Measurements from ENCODE around the gene ALOXE3.

ALOXE3 gene

DNA sequence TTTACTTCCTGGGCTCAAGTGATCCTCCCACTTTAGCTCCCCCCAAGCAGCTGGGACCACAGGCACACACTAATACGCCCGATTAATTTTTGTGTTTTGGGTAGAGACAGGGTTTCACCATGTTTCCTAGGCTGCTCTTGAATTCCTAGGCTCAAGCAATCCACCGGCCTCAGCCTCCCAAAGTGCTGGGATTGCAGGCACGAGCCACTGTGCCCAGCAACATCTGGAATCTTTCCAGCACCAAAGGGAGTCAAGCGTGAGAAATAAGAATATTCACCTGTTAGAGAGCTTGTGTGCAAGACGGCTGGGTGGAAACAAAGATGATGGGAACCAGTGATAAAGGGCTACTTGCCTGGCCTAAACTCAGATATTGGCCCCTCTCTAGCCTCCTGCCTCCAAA, 16.6 kb downstream of the ALOXE3 start:
- no peak overlapping the region for H3K4me2 ChIP-seq (ENCODE audit: low read length)
- H3K4me3 ChIP-seq (ENCODE audit: low read depth, low read length, poor library complexity, severe bottlenecking), result no peak overlapping the region
- H2AFZ ChIP-seq (ENCODE audit: low read length), result no peak overlapping the region
- no peaks in the 10 kb centered on the region for H3F3A ChIP-seq (ENCODE audit: insufficient read depth, low read length)
- H3K36me3 ChIP-seq (ENCODE audit: insufficient read depth, low read length), result no peaks in the 10 kb centered on the region
- no peak overlapping the region for H3K27ac ChIP-seq (ENCODE audit: low read depth, low read length, poor library complexity, severe bottlenecking)
- H3K4me1 ChIP-seq (ENCODE audit: insufficient read depth, low read length, severe bottlenecking), result no peaks in the 10 kb centered on the region
- no peak for TF ChIP-seq EZH2 (IDR thresholded peaks at IDR 0.05; ENCODE audit: borderline replicate concordance, low read length)
- TF ChIP-seq, protein P1, sequence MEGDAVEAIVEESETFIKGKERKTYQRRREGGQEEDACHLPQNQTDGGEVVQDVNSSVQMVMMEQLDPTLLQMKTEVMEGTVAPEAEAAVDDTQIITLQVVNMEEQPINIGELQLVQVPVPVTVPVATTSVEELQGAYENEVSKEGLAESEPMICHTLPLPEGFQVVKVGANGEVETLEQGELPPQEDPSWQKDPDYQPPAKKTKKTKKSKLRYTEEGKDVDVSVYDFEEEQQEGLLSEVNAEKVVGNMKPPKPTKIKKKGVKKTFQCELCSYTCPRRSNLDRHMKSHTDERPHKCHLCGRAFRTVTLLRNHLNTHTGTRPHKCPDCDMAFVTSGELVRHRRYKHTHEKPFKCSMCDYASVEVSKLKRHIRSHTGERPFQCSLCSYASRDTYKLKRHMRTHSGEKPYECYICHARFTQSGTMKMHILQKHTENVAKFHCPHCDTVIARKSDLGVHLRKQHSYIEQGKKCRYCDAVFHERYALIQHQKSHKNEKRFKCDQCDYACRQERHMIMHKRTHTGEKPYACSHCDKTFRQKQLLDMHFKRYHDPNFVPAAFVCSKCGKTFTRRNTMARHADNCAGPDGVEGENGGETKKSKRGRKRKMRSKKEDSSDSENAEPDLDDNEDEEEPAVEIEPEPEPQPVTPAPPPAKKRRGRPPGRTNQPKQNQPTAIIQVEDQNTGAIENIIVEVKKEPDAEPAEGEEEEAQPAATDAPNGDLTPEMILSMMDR (IDR thresholded peaks at IDR 0.05; ENCODE audit: low read length), result no peak
- no peaks in the 10 kb centered on the region for H3K9me2 ChIP-seq (ENCODE audit: low read depth, low read length)
- no peaks in the 10 kb centered on the region for H4K20me1 ChIP-seq (ENCODE audit: insufficient read depth, low read length)
- H3K9ac ChIP-seq (ENCODE audit: low read length), result no peak overlapping the region
- no peaks in the 10 kb centered on the region for H3K9me3 ChIP-seq (ENCODE audit: low read length)
- no peaks in the 10 kb centered on the region for H3K79me2 ChIP-seq (ENCODE audit: insufficient read depth, low read length)
- no peaks in the 10 kb centered on the region for H3K27me3 ChIP-seq (ENCODE audit: insufficient read depth, low read length)

DNA sequence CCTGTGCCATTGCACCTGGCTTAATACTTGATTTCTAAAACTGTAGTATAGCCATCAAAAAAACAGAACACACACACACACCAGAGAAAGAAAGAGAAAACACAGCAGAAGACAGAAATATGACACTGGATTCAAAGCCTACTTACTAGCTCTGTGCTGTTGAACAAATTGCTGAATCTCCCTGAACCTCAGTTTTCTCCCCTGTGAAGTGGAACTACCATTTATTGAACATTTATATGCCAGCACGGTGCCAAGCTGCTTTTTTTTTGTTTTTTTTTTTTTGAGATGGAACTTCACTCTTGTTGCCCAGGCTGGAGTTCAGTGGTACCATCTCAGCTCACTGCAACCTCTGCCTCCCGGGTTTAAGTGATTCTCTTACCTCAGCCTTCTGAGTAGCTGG, 17.6 kb downstream of the ALOXE3 start:
- no peak overlapping the region for H3K4me3 ChIP-seq (ENCODE audit: low read depth, low read length, poor library complexity, severe bottlenecking)
- no peaks in the 10 kb centered on the region for H3K4me1 ChIP-seq (ENCODE audit: insufficient read depth, low read length, severe bottlenecking)
- no peaks in the 10 kb centered on the region for H3K79me2 ChIP-seq (ENCODE audit: insufficient read depth, low read length)
- TF ChIP-seq EZH2 (IDR thresholded peaks at IDR 0.05; ENCODE audit: borderline replicate concordance, low read length), result no peak
- TF ChIP-seq, protein P1 (IDR thresholded peaks at IDR 0.05; ENCODE audit: low read length), result no peak
- H3K27me3 ChIP-seq (ENCODE audit: insufficient read depth, low read length), result 0 out of 2 replicates have a peak, but pooled peaks cover under 1% of the 10 kb centered on the region
- no peak overlapping the region for H3K9ac ChIP-seq (ENCODE audit: low read length)
- no peaks in the 10 kb centered on the region for H3K36me3 ChIP-seq (ENCODE audit: insufficient read depth, low read length)
- no peak overlapping the region for H2AFZ ChIP-seq (ENCODE audit: low read length)
- H3K27ac ChIP-seq (ENCODE audit: low read depth, low read length, poor library complexity, severe bottlenecking), result no peak overlapping the region
- H3K9me3 ChIP-seq (ENCODE audit: low read length), result no peaks in the 10 kb centered on the region
- H4K20me1 ChIP-seq (ENCODE audit: insufficient read depth, low read length), result no peaks in the 10 kb centered on the region
- H3K9me2 ChIP-seq (ENCODE audit: low read depth, low read length), result no peaks in the 10 kb centered on the region
- no peaks in the 10 kb centered on the region for H3F3A ChIP-seq (ENCODE audit: insufficient read depth, low read length)
- H3K4me2 ChIP-seq (ENCODE audit: low read length), result no peak overlapping the region

DNA sequence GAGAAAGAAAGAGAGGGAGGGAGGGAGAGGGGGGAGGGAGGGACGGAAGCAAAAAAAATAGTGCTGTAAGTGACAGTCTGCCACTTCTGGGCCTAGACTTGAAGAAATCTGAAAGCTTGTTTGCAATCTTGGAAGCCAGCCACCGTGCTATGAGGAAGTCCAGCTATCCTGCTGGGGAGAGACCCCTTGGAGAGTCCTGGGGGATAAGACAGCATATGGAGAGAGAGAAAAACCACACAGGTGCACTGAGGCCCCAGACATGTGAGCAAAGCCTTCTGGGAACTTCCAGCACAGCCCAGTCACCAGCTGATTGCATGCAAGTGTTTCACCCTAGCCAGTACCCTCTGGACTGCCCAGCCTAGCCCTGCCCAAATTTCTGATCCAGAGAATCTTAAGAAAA, 18.2 kb downstream of the ALOXE3 start:
- Histone ChIP-seq H3K4me1 (ENCODE audit: insufficient read depth, low read length, severe bottlenecking) (no peaks in the 10 kb centered on the region), H3K79me2 (ENCODE audit: insufficient read depth, low read length) (no peaks in the 10 kb centered on the region), H3K27me3 (ENCODE audit: insufficient read depth, low read length) (peaks cover 7% of the 10 kb centered on the region; the same call in 1 of the 2 replicates), H3K9ac (ENCODE audit: low read length) (no peak overlapping the region), H4K20me1 (ENCODE audit: insufficient read depth, low read length) (no peaks in the 10 kb centered on the region), H3F3A (ENCODE audit: insufficient read depth, low read length) (no peaks in the 10 kb centered on the region), H3K27ac (ENCODE audit: low read depth, low read length, poor library complexity, severe bottlenecking) (no peak overlapping the region), H2AFZ (ENCODE audit: low read length) (no peak overlapping the region), H3K9me3 (ENCODE audit: low read length) (no peaks in the 10 kb centered on the region), H3K4me2 (ENCODE audit: low read length) (no peak overlapping the region), H3K9me2 (ENCODE audit: low read depth, low read length) (no peaks in the 10 kb centered on the region), H3K4me3 (ENCODE audit: low read depth, low read length, poor library complexity, severe bottlenecking) (no peak overlapping the region), H3K36me3 (ENCODE audit: insufficient read depth, low read length) (no peaks in the 10 kb centered on the region)
- TF ChIP-seq, protein P1 (IDR thresholded peaks at IDR 0.05; ENCODE audit: low read length), result no peak
- no peak for TF ChIP-seq EZH2 (IDR thresholded peaks at IDR 0.05; ENCODE audit: borderline replicate concordance, low read length)
